ENCODE results near the gene C10orf67. TPM values are rescaled to one million over a fixed set of nuclear protein-coding genes. Genes with fewer than 3 reads are reported as not detected.

Gene C10orf67
- total RNA-seq, 2 experiments from 2014 or later = not detected

GRCh38 chr10:23371073-23371472 is 26.5 kb upstream of the C10orf67 start:
- intact Hi-C loops (cut with micrococcal nuclease; ENCODE audit: unreplicated experiment) = no loop called here
- Histone ChIP-seq H2AFZ (ENCODE audit: low read length) (no peak overlapping the region), H3K9me3 (ENCODE audit: low read length) (no peaks in the 10 kb centered on the region), H3K4me3 (ENCODE audit: low read depth, low read length, poor library complexity, severe bottlenecking) (no peak overlapping the region), H4K20me1 (ENCODE audit: insufficient read depth, low read length) (no peaks in the 10 kb centered on the region), H3K4me2 (ENCODE audit: low read length) (no peak overlapping the region), H3K36me3 (ENCODE audit: insufficient read depth, low read length) (no peaks in the 10 kb centered on the region), H3K79me2 (ENCODE audit: insufficient read depth, low read depth, low read length) (no peaks in the 10 kb centered on the region), H3K9me2 (ENCODE audit: insufficient read depth, low read length) (no peaks in the 10 kb centered on the region), H3K27ac (ENCODE audit: low read depth, low read length, poor library complexity, severe bottlenecking) (no peak overlapping the region), H3K4me1 (ENCODE audit: insufficient read depth, low read length, poor library complexity, severe bottlenecking) (peaks cover 33% of the 10 kb centered on the region)
- DNase-seq (ENCODE audit: low spot score) = no peak
- BruUV-seq (replicated peaks) = no TSS peak
- POLR2A ChIA-PET = no interaction called here
- TF ChIP-seq EZH2phosphoT487 (IDR thresholded peaks at IDR 0.05; ENCODE audit: borderline replicate concordance, low read depth, low read length) (no peak), CTCF (conservative IDR thresholded peaks at IDR 0.05; ENCODE audit: low read length) (no peak)
- CTCF ChIA-PET (ENCODE audit: unreplicated experiment) = no interaction called here

GRCh38 chr10:23370106-23370505 is 25.5 kb upstream of the C10orf67 start:
- BruUV-seq (replicated peaks) = no TSS peak

More at GRCh38 chr10:23370106-23370505, 25.5 kb upstream of the C10orf67 start:
- H3K4me1 ChIP-seq (ENCODE audit: insufficient read depth, low read length, poor library complexity, severe bottlenecking) = peaks cover 33% of the 10 kb centered on the region
- H3K4me2 ChIP-seq (ENCODE audit: low read length) = no peak overlapping the region
- no peaks in the 10 kb centered on the region for H4K20me1 ChIP-seq (ENCODE audit: insufficient read depth, low read length)
- no peaks in the 10 kb centered on the region for H3K9me3 ChIP-seq (ENCODE audit: low read length)
- TF ChIP-seq EZH2phosphoT487 (IDR thresholded peaks at IDR 0.05; ENCODE audit: borderline replicate concordance, low read depth, low read length) (no peak), CTCF (conservative IDR thresholded peaks at IDR 0.05; ENCODE audit: low read length) (no peak)
- H3K4me3 ChIP-seq (ENCODE audit: low read depth, low read length, poor library complexity, severe bottlenecking) = no peak overlapping the region
- CTCF ChIA-PET (ENCODE audit: unreplicated experiment) = no interaction called here
- no peak overlapping the region for H2AFZ ChIP-seq (ENCODE audit: low read length)
- intact Hi-C loops (cut with micrococcal nuclease; ENCODE audit: unreplicated experiment) = no loop called here
- H3K79me2 ChIP-seq (ENCODE audit: insufficient read depth, low read depth, low read length) = no peaks in the 10 kb centered on the region
- H3K36me3 ChIP-seq (ENCODE audit: insufficient read depth, low read length) = no peaks in the 10 kb centered on the region
- POLR2A ChIA-PET = interaction anchor here (0.6 kb wide), 1 partner anchor 30 kb away, joined by 3 read pairs; no protein-coding TSS in a partner anchor
- H3K27ac ChIP-seq (ENCODE audit: low read depth, low read length, poor library complexity, severe bottlenecking) = no peak overlapping the region
- DNase-seq (ENCODE audit: low spot score) = no peak
- H3K9me2 ChIP-seq (ENCODE audit: insufficient read depth, low read length) = no peaks in the 10 kb centered on the region

Measured in OCI-LY7 (cell line).